Amygdala (tissue), 56 donors: ENCODE measurements around the gene TREX2.

Source experiments
- DNase-seq, 56 donors: peaks; one replicate each; lab custom pipeline; 2025; lab: John Stamatoyannopoulos, UW

TREX2 gene

GRCh38 chrX:153457136-153457825 lies 11.4 kb upstream of the TREX2 start:
- no peak for DNase-seq

DNA sequence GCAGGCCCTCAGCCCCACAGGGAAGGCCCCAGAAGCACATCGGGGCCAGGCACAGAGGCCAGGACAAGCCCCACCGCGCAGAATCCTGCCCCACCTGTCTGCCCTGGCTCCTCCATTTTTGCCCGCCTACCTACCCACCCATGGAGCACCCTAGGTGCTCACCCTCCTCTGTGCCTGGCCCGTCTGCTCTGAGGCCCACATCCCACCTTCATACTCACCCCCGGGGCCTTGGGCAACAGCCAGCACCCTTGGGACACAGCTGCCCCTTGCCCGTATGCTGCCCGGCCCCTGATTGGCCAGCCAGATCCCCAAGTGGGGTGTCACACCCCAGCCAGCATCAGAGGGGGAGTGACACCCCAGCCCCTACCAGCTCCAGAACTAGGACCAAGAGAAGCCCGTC lies 10.8 kb upstream of the TREX2 start:
- no peak for DNase-seq

DNA sequence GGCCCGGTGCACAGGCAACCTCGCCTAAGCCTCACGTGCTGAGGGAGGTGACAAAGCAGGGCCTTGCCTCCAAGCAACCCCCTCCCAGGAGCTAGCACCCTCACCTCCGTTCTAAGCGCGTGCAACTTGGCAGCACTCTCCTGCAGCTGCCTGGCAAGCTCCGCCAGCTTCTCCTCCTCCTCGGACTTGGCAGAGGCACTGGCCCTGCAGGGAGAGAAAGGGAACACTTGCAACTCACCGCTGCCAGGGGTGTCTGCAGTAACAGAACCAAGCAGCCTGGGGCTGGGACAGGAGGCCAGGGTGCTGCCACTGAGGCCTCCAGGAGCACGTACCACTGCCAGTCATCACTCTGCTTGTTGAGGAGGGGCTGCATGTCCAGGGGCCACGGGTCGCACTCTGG lies 10.3 kb upstream of the TREX2 start:
- peak in 24 of 56 donors; percentile 1 to 52 (median 28) for DNase-seq

GRCh38 chrX:153455571-153455970 lies 9.7 kb upstream of the TREX2 start:
- no peak for DNase-seq

DNA sequence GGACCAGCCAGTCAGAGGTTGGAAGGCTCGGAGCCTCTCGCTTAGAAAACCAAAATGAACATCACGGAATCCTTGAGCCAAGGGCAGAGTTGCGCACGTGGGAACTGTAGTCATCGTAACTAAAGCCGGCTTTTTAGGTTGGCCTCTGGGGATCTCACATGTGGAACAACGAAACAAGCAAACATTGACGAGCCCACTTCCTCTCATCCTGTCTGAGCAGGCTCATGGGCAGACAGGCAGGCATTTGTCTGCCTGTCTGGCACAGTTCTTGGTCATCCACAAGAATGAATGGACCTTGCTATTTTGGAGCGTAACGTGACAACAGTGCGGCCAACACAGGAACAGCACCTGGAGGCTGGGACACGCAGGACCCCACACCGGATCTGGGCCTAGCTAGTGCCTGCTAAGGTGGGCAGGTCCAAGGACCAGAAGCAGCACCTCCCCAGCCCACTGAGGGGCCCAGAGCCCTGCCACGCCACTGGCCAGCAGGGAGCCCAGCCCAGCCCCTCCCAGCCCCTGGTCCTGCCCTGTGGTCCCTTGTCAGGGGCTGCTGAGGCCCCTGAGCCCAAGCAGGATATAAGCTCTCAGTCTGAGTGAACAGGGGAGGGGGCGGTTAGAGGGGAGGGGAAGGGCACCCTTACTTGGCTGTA lies 9.2 kb upstream of the TREX2 start:
- DNase-seq = no peak

DNA sequence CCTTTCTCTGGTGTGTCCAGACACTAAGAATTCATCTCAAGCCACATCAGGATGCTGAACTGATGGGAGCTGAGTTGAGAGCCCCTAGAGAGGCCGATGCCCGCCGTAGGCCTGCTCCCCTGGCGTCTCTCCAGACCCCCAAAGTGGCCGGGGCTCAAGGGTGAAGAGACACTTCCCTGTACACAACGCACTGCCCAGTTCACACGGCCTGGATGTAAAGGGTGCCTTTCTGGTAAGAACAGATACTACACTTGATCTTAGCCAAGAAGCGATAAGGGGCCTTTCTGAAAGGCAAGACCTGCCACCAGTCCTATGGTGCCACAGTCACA lies 5.1 kb upstream of the TREX2 start:
- no peak for DNase-seq

GRCh38 chrX:153450114-153450948 lies 4.5 kb upstream of the TREX2 start:
- DNase-seq = no peak

DNA sequence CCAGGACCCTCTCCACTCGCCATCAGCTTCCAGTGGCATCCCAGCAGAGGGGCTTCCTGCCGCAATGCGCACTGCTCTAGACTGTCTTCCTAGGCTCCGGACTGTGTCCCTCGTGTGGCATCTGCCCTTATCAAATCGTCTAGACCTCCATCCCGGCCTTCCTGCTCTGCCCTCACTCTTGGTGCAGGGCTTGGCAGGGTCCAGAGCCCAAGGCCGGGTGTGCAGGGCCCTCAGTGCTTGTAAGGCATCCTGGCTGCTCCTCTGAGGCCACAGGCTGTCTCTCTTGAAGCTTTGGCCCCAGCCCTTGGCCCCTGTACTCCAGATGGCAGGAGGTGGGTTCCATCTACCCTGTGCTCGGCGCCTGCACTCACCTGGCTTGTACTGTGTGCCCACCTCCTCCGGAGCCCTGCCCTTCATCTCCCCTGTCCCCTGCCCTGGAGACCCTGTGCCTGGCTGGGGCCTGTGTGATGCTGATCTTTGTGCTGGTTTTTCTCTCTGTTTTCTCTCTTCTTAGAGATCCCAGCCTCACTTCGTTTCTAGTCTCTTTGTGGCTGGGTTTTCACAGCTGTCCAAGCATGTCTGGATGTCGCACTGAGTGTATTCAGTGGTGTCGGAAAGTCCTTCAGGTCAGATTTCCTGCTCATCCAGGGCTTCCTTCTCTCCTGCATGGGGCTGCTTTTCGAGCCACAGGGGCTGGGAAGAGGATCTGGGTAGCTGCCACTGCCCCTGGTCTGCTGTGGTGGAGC lies 3.7 kb upstream of the TREX2 start:
- DNase-seq = no peak

DNA sequence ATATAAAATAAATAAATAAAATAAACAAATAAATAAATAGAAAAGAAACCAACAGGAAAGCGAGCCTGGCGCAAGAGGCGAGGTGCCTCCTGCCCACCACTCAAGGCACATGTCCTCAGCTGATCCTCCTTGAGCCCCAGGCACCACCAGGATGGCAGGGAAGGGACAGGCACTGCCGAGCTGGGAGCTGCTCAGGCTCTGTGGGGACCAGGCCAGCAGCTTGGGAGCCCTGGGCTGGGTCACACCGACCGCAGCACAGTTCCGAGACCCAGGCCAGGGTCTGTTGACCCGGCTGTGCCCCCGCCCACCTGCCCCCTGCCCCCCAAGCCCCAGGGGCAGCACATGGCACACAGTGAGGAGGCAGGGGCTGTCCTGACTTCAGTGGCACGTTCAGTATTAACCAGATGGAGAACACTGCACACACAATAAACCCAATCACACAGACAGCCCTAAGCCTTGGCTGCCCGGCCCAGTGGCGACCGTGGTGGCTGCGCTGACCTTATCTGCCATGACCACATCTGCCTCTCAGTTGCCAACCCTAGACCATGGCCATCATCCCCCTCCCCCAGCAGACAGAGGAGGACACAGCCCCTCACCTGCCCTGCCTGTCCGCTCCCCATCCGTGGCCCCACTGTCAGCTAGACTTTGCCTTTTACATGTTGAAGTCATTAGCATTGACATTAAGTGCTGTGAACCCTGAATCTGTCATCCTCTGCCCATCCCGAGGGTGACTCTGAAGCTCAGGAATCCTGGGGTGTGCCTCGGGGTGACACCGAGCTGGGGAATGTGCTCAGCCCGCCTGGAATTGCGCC lies 2.9 kb upstream of the TREX2 start:
- no peak for DNase-seq

DNA sequence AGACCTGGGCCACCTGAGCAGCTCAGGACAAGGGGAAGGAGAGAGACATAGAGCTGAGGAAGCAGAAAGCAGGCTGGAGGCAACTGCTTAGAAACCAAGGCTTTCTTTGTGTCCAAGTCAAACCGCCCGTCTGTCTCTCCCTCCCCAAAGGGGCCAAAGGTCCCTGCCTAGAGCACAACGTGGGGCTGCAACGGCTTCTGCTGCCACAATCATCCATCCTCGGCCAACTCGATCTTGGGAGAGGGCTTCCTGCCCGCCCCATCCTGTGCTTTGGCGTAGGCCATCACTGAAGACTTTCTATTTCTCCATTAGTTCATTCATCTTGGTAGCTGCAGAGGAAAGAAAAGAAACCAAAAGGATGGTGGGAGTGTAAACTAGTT lies 1.7 kb upstream of the TREX2 start:
- DNase-seq = no peak

DNA sequence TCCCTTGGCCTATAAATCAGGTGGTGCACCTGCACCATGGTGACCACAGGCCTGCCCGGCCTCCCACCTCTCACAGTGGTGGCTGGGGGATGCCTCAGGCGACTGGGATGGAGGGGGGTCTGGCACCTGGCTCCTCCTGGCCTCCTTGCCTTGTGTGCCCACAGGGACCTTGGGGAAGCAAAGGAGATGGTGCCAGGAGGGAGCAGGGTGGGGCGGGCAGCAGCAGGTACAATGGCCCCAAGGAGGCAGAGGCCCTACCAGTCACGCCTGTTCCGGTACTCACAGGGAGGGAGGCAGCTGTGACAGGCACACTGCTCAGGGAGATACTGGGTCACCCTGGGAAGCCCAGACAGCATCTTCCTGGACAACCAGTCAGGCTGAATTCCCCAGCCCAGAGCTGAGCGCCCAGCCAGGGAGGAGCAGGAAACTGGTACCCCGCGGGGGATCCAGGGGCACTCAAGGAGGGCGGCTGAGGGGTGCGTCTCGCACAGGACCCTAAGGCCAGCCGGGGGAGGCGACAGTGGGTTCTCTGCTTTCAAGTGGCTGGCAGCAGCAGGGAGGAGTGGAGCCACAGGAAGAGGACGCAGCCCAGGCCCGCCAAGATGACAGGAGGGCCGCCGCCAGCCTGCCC lies 1.2 kb upstream of the TREX2 start:
- DNase-seq = no peak

GRCh38 chrX:153446636-153446936 lies 730 bp upstream of the TREX2 start:
- no peak for DNase-seq

DNA sequence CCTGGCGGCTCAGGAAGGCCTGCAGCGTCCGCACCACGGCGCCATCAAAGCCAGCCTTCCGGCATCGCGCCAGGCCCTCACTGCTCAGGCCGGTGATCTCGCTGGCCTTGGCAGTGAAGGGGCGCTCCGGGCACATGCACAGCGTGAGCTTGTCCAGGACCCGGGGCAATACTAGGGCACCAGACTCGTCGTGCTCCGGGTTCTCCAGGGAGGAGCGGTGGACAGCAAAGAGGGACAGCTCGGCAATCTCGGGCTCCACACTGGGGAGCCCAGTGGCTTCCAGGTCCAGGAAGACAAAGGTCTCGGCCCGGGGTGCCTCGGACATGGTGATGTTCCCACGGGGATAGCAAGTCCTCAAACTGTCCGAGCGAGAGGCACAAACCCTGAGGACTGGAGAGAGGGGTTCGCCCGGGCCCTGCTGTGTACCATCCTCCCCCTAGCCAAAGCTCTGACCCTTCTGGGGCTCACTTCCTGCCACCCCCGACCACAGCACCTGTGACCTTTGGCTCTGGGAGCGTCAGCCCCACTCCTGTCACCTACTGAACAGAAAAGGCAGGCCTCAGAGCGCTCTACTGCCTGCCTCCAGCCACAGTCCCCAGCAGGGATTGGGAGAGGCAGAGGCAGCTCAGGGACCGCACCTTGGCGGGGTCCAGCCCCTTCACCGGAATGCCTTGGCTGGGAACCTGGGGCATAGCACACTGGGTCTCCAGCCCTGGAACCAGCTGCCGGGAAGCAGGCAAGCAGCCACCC lies 575 bp downstream of the TREX2 start:
- no peak for DNase-seq

DNA sequence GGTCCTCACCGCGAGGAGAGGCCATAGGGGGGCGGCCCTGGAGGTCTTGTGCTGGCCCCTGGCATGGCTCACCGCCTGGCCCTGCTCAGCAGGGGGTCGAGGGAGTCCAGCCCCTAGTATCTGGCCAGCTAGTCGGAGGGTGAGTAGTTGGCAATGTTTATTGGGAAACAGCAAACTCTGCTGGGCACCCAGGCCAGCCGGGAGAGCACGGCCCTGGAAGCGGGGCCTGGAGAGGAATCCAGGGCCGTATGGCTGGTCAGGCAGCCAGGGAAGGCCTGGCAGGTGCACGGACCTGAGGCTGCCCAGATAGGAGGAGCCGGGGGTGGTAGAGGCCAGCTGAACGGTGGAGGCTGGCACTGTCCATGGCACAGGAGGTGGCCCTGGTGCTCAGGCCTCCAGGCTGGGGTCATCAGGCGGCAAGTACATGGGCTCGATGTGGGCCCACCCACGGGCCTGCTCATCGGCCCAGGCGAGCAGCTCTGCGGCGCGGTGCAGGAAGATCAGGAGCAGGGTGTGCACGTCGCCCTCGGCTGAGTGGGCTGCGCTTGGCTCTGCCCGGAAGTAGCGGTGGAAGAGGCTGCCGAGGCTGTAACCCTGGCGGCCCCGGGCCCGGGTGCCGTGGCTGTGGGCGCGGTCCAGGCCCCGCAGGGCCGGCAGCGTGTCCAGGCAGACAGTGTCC lies 1.4 kb downstream of the TREX2 start:
- no peak for DNase-seq

DNA sequence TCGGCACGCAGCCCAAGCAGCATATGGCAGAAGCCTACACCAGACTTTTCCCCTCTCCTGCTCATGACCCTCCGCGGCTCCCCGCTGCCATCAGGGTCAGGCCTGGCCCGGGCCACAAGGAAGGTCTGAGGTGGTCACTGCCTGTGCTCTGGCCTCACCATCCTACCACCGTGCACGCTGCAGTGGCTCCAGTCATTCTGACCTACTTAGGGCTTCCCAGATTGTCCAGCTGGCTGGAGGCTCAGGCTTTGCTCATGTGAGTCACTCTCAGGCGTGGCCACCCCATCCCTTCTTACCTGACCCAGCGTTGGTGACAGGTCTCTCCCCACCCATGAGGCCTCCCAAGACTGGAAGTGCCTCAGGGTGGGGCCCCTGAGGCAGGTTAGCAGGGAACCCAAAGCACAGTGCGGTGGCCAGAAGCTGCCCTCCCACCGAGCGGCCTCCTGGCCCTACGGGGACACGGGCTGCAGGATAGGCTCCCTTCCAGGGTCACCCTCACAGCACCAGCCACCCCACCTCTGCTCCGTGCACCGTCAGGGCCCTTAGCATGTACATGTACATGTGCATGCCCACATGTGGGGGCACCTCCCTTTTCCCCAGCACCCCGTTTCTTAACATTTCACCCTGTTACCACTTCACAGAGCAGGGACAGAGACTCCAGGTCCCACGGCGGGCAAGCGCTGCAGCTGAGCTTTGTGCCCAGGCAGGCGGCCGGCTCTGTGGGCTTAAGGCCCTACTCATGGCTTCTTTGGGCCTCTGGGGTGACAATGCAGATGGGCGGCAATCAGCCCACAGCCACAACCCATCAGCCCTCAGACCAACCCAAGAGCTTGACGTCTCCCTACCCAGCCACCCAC lies 2.2 kb downstream of the TREX2 start:
- no peak for DNase-seq

DNA sequence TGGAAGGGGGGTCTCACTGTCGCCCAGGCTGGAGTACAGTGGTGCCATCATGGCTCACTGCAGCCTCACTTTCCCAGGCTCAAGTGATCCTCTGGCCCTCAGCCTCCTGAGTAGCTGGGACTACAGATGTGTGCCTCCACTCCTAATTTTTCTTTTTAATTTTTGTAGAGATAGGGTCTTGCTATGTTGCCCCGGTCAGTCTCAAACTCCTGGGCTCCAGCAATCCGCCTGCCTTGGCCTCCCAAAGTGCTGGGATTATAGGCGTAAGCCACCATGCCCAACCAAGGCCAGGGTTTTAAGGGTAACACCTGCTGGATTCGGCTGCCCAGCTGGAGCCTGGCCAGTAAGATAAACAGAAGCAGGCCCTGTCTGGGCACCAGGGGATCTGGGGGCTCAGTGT lies 3.4 kb downstream of the TREX2 start:
- no peak for DNase-seq

DNA sequence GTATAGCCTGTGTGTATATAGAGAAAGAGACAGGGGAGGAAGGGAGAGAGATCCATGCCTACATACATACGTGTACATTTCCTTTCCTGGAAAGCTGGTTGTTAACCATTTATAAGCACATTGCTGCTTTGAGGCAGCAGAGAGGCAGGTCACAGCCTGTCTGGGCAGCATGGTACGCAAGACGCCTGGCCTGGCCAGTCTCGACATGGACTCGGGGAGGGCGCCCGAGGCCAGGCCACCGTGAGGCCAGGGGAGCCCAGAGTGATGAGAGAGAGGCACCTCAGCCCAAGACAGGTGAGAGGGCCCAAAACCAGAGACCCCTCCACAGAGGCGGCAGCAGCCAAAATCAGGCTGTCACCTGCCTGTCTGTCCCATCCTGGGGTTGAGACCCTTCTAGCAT lies 3.9 kb downstream of the TREX2 start:
- DNase-seq = no peak

DNA sequence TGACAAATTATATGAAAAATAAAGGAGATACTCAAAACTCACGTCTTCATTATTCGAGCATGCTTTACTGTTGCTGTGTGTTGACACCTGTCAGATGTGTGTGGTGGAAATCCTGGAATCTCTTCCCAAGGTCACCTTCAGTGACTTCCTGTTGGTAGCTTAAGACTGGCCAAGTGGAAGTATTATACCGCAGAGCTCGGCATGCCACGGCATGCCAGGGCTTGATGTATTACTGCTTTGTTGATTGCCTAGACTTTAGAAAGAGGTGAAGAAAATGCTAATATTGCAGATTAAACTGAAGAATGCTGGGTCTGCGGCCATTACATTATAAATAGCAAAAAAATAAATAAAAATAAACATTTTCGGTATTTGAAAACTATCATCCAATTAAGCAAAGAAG lies 4.6 kb downstream of the TREX2 start:
- no peak for DNase-seq
